K562 (cell line): ENCODE results near the gene IDI2. TPM values are rescaled to one million over a fixed set of nuclear protein-coding genes. Genes with fewer than 3 reads are reported as not detected.

Experiments
- ATAC-seq: fragments of 200-7000 bp; cut with Tn5 transposase; 3 replicates; pipeline ENCODE4 v1.9.1; 2020; ENCODE audit warnings: moderate library complexity
- BruUV-seq: library from RNA; stranded (reverse); fragments of 400-500 nt; replicated peaks from 2 replicates; lab custom pipeline; 2021; lab: Mats Ljungman, UMichigan
- CTCF ChIA-PET: fragments of 300-600 bp; formaldehyde crosslinking; extraction: SDS; loops from one replicate; lab custom pipeline; 2021; ENCODE audit warnings: low intra/inter-chr PET ratio; lab: Yijun Ruan, JAX
- POLR2A ChIA-PET: fragments of 300-600, 350-650 bp; sonication (Branson Sonifier 250); formaldehyde crosslinking; extraction: SDS; loops from one replicate; lab custom pipeline; 2021; ENCODE audit warnings: antibody characterized with exemption, inconsistent platforms; lab: Yijun Ruan, JAX
- DNase-seq, 4 experiments: peaks; one replicate each; pipeline versions ENCODE4 v3.0.0 to v3.0.0-alpha.2; 2011 to 2018; ENCODE audit warnings: low spot score in 3 of 4, mixed read lengths in 3 of 4; ENCODE audit errors: extremely low read depth in 1 of 4
- FAIRE-seq: peaks from 2 replicates; lab custom pipeline; 2011; peaks lifted over from hg19 to GRCh38; lab: Jason Lieb, UNC
- H2AFZ ChIP-seq: 2 replicates; pipeline ENCODE4 v1.6.0; 2011; ENCODE audit warnings: low read depth, low read length, control low read depth, inconsistent platforms
- H3K27ac ChIP-seq: fragments of 200-600 bp; 3 replicates; pipeline ENCODE4 v1.8.0; 2011; ENCODE audit warnings: low read depth, mild to moderate bottlenecking, control low read depth, inconsistent platforms, low read length, moderate library complexity, mixed read lengths; ENCODE audit errors: extremely low read depth
- H3K27me3 ChIP-seq, 2 experiments: fragments of 300-600 bp in 1 of 2; 2 replicates in 1 of 2; 3 replicates in 1 of 2; pipeline versions ENCODE4 v1.6.0 to v1.8.0; 2011; ENCODE audit warnings: inconsistent platforms in 2 of 2, low read length in 2 of 2, mild to moderate bottlenecking in 1 of 2, mixed read lengths in 1 of 2, moderate library complexity in 1 of 2; ENCODE audit not compliant: control insufficient read depth in 2 of 2, insufficient read depth in 2 of 2
- H3K36me3 ChIP-seq: fragments of 300-600 bp; 3 replicates; pipeline ENCODE4 v1.8.0; 2011; ENCODE audit warnings: mild to moderate bottlenecking, low read length, inconsistent platforms; ENCODE audit not compliant: control insufficient read depth, insufficient read depth
- H3K4me1 ChIP-seq, 2 experiments: fragments of 200-600 bp in 1 of 2; replicated peaks in 1 of 2; 2 replicates in 1 of 2; 3 replicates in 1 of 2; pipeline versions ENCODE4 v1.5.1 to v1.8.0; 2011; ENCODE audit warnings: inconsistent platforms in 2 of 2, low read length in 2 of 2, mild to moderate bottlenecking in 1 of 2, mixed read lengths in 1 of 2, moderate library complexity in 1 of 2; ENCODE audit not compliant: control insufficient read depth in 2 of 2, insufficient read depth in 2 of 2
- H3K4me2 ChIP-seq: 2 replicates; pipeline ENCODE4 v1.6.1; 2011; ENCODE audit warnings: low read length, control low read depth, inconsistent platforms, mixed read lengths; ENCODE audit not compliant: insufficient read depth
- H3K4me3 ChIP-seq: fragments of 200-600 bp; sonication (generic), shearing (Covaris generic); 2 replicates; pipeline ENCODE4 v1.5.1; 2016; ENCODE audit warnings: control low read depth, inconsistent platforms
- H3K79me2 ChIP-seq: fragments of 200-600 bp; 3 replicates; pipeline ENCODE4 v1.8.0; 2011; ENCODE audit warnings: low read length, inconsistent platforms; ENCODE audit not compliant: control insufficient read depth, insufficient read depth
- H3K9ac ChIP-seq, 2 experiments: 2 replicates each; pipeline versions ENCODE4 v1.6.0 to v1.6.1; 2011; ENCODE audit warnings: low read depth in 2 of 2, low read length in 2 of 2, control low read depth in 1 of 2, inconsistent platforms in 1 of 2, mild to moderate bottlenecking in 1 of 2, mixed read lengths in 1 of 2; ENCODE audit not compliant: insufficient read depth in 1 of 2
- H3K9me1 ChIP-seq: one replicate; pipeline ENCODE4 v1.6.0; 2011; ENCODE audit warnings: inconsistent platforms, mild to moderate bottlenecking, low read length, moderate library complexity; ENCODE audit not compliant: control insufficient read depth, insufficient read depth
- H3K9me3 ChIP-seq: replicated peaks from 2 replicates; pipeline ENCODE4 v1.5.1; 2011; ENCODE audit warnings: low read depth, low read length, inconsistent platforms; ENCODE audit not compliant: control insufficient read depth, insufficient read depth
- H4K20me1 ChIP-seq: replicated peaks from 2 replicates; pipeline ENCODE4 v1.6.1; 2011; ENCODE audit warnings: low read length, inconsistent platforms, mixed read lengths; ENCODE audit not compliant: control insufficient read depth, insufficient read depth
- CHD1 ChIP-seq: fragments of 200-600 bp; sonication (generic); IDR thresholded peaks from one replicate; pipeline ENCODE4 v1.6.1; 2012; ENCODE audit warnings: mild to moderate bottlenecking, moderate library complexity, low read length, inconsistent platforms
- HEY1 ChIP-seq: fragments of 250-450 bp; sonication (Bioruptor Pico); IDR thresholded peaks from 2 replicates; pipeline ENCODE4 v1.5.0; 2020; ENCODE audit warnings: mild to moderate bottlenecking, moderate library complexity, borderline replicate concordance
- POLR2AphosphoS5 ChIP-seq: IDR thresholded peaks from 2 replicates; pipeline ENCODE4 v1.6.1; 2011; ENCODE audit warnings: mild to moderate bottlenecking, low read depth, low read length, moderate library complexity; ENCODE audit not compliant: control insufficient read depth, insufficient read depth
- RB1 ChIP-seq: fragments of 450-650 bp; IDR thresholded peaks from 2 replicates; pipeline ENCODE4 v1.6.1; 2017; ENCODE audit warnings: low read depth, mild to moderate bottlenecking
- SIN3B ChIP-seq: fragments of 450-650 bp; IDR thresholded peaks from 2 replicates; pipeline ENCODE4 v1.6.1; 2017; ENCODE audit warnings: low read depth, mild to moderate bottlenecking, moderate library complexity
- TBP ChIP-seq: optimal IDR thresholded peaks from 2 replicates; pipeline ENCODE3; 2011; ENCODE audit warnings: low read depth, low read length, improper control_type of control experiment
- ZNF311 ChIP-seq: fragments of 250-450 bp; sonication (Bioruptor Pico); IDR thresholded peaks from 2 replicates; pipeline ENCODE4 v1.4.0; 2020; ENCODE audit warnings: mild to moderate bottlenecking, moderate library complexity
- WGBS: fragments of 100-300 bp; shearing (Covaris generic); methylation state at CpG from one replicate; pipeline ENCODE4 v1.1.6; 2016; ENCODE audit warnings: low coverage, mixed read lengths; ENCODE audit not compliant: insufficient coverage; ENCODE audit errors: missing lambda C conversion rate; 5-methylcytosine and 5-hydroxymethylcytosine counted together
- in situ Hi-C: fragments of 300-500 bp; cut with MboI; formaldehyde crosslinking; loops from 4 replicates; pipeline ENCODE4 v1.15.0; 2018; ENCODE audit warnings: inconsistent platforms, mixed read lengths
- intact Hi-C: fragments of 100-400 bp; cut with micrococcal nuclease; formaldehyde crosslinking; loops from 2 replicates; pipeline ENCODE4 v1.14.2; 2022
- polyA plus RNA-seq, 8 experiments: library from polyadenylated mRNA; depleted of rRNA in 4 of 8; stranded (reverse) in 5 of 8; unstranded in 3 of 8; fragments of >200 nt; fragmentation: Nextera tagmentation in 2 of 8; fragmentation: Illumina TruSeq in 1 of 8; extraction: Ambion mirVana in 2 of 8; extraction: Trizol in 1 of 8; gene quantifications; 2 replicates each; pipeline versions ENCODE4 v1.2.1 to v1.2.3, GENCODE V29; 2011 to 2014; ENCODE audit warnings: inconsistent platforms in 1 of 8, missing spikeins in 1 of 8
- total RNA-seq, 7 experiments: library from RNA; depleted of rRNA in 6 of 7; stranded (reverse); fragments of >200 nt in 6 of 7; fragmentation: Illumina TruSeq in 2 of 7; extraction: Trizol in 2 of 7; gene quantifications; 2 replicates each; pipeline versions ENCODE4 v1.2.1 to v1.2.3, GENCODE V29; 2011 to 2021; ENCODE audit warnings: low replicate concordance in 1 of 7
- TF ChIP-seq, protein P1 (sequence below): fragments of 250-450 bp; sonication (Bioruptor Pico); IDR thresholded peaks from 2 replicates; pipeline ENCODE4 v1.6.1; 2021; ENCODE audit warnings: mild to moderate bottlenecking
- TF ChIP-seq, protein P2 (sequence below): fragments of 450-650 bp; IDR thresholded peaks from 2 replicates; pipeline ENCODE4 v1.6.1; 2016; ENCODE audit warnings: mild to moderate bottlenecking, moderate library complexity

The IDI2 gene
- total and polyA plus RNA-seq, 9 of the 15 experiments (the other 6 are each of a cell fraction or from before 2014, with no cell fraction given): not detected

DNA sequence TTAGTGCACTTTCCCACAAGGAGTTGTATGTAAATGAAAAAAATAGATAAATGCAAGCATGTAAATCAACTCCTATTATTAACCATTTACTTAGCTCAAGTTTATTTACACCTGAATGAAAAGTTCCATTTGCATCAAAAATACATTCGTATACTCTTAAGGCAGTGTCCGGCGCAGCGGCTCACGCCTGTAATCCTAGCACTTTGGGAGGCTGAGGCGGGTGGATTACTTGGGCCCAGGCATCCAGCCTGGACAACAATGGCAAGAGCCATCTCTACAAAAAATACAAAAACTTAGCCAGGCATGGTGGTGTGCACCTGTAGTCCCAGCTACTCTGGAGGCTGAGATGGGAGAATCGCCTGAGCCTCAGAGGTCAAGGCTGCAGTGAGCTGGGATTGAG, 4.2 kb upstream of the IDI2 start:
- 87% methylated on average over 7 of the region's 7 CpGs for WGBS
- intact Hi-C loops: no loop called here
- Histone ChIP-seq H3K9me3 (no peaks in the 10 kb centered on the region), H3K27me3 (no peaks in the 10 kb centered on the region), H3K27ac (no peak overlapping the region), H2AFZ (no peak overlapping the region), H3K9ac (no peak overlapping the region), H3K4me2 (no peak overlapping the region), H3K4me3 (no peak overlapping the region), H3K79me2 (no peaks in the 10 kb centered on the region), H3K4me1 (no peaks in the 10 kb centered on the region), H3K9me1 (no peaks in the 10 kb centered on the region), H3K36me3 (no peaks in the 10 kb centered on the region), H4K20me1 (no peaks in the 10 kb centered on the region)
- no TSS peak for BruUV-seq
- ATAC-seq (no peak; the same call in 2 of the 3 replicates), DNase-seq (no peak), FAIRE-seq (no peak)
- POLR2A ChIA-PET: interaction anchor here (2.3 kb wide), 1 partner anchor 10 kb away, joined by 6 read pairs; no protein-coding TSS in a partner anchor
- CTCF ChIA-PET: no interaction called here
- in situ Hi-C loops: no loop called here
- TF ChIP-seq SIN3B (no peak), CHD1 (no peak), ZNF311 (CRISPR knock-in tag) (no peak), TBP (no peak), HEY1 (CRISPR knock-in tag) (no peak), RB1 (no peak), POLR2AphosphoS5 (no peak)
- TF ChIP-seq, protein P1, sequence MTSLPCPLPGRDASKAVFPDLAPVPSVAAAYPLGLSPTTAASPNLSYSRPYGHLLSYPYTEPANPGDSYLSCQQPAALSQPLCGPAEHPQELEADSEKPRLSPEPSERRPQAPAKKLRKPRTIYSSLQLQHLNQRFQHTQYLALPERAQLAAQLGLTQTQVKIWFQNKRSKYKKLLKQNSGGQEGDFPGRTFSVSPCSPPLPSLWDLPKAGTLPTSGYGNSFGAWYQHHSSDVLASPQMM (CRISPR knock-in tag): no peak
- TF ChIP-seq, protein P2, sequence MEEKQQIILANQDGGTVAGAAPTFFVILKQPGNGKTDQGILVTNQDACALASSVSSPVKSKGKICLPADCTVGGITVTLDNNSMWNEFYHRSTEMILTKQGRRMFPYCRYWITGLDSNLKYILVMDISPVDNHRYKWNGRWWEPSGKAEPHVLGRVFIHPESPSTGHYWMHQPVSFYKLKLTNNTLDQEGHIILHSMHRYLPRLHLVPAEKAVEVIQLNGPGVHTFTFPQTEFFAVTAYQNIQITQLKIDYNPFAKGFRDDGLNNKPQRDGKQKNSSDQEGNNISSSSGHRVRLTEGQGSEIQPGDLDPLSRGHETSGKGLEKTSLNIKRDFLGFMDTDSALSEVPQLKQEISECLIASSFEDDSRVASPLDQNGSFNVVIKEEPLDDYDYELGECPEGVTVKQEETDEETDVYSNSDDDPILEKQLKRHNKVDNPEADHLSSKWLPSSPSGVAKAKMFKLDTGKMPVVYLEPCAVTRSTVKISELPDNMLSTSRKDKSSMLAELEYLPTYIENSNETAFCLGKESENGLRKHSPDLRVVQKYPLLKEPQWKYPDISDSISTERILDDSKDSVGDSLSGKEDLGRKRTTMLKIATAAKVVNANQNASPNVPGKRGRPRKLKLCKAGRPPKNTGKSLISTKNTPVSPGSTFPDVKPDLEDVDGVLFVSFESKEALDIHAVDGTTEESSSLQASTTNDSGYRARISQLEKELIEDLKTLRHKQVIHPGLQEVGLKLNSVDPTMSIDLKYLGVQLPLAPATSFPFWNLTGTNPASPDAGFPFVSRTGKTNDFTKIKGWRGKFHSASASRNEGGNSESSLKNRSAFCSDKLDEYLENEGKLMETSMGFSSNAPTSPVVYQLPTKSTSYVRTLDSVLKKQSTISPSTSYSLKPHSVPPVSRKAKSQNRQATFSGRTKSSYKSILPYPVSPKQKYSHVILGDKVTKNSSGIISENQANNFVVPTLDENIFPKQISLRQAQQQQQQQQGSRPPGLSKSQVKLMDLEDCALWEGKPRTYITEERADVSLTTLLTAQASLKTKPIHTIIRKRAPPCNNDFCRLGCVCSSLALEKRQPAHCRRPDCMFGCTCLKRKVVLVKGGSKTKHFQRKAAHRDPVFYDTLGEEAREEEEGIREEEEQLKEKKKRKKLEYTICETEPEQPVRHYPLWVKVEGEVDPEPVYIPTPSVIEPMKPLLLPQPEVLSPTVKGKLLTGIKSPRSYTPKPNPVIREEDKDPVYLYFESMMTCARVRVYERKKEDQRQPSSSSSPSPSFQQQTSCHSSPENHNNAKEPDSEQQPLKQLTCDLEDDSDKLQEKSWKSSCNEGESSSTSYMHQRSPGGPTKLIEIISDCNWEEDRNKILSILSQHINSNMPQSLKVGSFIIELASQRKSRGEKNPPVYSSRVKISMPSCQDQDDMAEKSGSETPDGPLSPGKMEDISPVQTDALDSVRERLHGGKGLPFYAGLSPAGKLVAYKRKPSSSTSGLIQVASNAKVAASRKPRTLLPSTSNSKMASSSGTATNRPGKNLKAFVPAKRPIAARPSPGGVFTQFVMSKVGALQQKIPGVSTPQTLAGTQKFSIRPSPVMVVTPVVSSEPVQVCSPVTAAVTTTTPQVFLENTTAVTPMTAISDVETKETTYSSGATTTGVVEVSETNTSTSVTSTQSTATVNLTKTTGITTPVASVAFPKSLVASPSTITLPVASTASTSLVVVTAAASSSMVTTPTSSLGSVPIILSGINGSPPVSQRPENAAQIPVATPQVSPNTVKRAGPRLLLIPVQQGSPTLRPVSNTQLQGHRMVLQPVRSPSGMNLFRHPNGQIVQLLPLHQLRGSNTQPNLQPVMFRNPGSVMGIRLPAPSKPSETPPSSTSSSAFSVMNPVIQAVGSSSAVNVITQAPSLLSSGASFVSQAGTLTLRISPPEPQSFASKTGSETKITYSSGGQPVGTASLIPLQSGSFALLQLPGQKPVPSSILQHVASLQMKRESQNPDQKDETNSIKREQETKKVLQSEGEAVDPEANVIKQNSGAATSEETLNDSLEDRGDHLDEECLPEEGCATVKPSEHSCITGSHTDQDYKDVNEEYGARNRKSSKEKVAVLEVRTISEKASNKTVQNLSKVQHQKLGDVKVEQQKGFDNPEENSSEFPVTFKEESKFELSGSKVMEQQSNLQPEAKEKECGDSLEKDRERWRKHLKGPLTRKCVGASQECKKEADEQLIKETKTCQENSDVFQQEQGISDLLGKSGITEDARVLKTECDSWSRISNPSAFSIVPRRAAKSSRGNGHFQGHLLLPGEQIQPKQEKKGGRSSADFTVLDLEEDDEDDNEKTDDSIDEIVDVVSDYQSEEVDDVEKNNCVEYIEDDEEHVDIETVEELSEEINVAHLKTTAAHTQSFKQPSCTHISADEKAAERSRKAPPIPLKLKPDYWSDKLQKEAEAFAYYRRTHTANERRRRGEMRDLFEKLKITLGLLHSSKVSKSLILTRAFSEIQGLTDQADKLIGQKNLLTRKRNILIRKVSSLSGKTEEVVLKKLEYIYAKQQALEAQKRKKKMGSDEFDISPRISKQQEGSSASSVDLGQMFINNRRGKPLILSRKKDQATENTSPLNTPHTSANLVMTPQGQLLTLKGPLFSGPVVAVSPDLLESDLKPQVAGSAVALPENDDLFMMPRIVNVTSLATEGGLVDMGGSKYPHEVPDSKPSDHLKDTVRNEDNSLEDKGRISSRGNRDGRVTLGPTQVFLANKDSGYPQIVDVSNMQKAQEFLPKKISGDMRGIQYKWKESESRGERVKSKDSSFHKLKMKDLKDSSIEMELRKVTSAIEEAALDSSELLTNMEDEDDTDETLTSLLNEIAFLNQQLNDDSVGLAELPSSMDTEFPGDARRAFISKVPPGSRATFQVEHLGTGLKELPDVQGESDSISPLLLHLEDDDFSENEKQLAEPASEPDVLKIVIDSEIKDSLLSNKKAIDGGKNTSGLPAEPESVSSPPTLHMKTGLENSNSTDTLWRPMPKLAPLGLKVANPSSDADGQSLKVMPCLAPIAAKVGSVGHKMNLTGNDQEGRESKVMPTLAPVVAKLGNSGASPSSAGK: no peak
